Esophagus muscularis mucosa (tissue), 3 donors: ENCODE results near the gene MALAT1.

Experiments used
- POLR2AphosphoS5 ChIP-seq, 2 donors: sonication (generic); formaldehyde crosslinking; IDR thresholded peaks; one replicate each; pipeline ENCODE4 v1.6.1; 2017; ENCODE audit warnings: antibody characterized with exemption in 2 of 2
- TF ChIP-seq, protein P1 (sequence below), 3 experiments: fragments of 200-600 bp in 2 of 3; fragments of 450-650 bp in 1 of 3; sonication (generic) in 2 of 3; IDR thresholded peaks; one replicate each; pipeline ENCODE4 v1.5.1; 2017 to 2019; ENCODE audit warnings: antibody characterized with exemption in 3 of 3, mild to moderate bottlenecking in 2 of 3, moderate library complexity in 1 of 3

DNA sequence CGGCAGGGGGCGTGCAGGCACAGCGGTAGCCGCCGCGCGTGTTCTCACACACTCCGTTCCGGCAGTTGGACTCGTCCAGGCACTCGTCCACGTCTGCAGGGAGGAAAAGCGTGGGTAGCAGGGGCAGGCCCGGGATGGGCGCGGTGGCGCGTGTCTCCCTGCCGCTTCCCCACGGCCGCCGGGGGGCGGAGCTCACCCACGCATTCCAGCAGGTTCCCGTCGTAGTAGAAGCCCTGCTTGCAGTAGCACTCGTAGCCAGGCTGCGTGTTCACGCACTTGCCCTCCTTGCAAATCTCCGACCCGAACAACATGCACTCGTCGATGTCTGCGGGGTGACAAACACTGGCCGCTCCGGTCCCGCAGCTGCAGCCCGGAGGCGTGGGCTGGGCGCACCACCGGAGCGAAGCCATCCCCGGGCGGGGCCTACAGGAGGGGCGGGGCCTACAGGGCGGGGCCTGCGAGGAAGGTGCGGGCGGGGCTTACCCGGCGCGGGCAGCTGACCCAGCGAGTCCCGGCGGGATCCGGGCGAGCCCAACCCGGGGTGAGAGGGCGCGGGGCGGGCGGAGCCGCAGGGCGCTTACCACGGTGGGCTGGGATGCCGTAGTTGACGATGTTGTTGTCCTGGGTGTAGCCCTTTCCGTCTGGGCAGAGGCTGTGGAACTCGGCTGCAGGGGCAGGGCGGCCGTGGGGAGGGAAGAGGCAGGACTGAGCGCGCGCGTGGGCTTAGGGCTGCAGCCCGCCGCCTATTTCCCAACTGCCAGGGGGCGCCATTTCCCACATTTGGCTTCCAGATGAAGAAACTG, 41.6 kb downstream of the MALAT1 start:
- TF ChIP-seq, protein P1, sequence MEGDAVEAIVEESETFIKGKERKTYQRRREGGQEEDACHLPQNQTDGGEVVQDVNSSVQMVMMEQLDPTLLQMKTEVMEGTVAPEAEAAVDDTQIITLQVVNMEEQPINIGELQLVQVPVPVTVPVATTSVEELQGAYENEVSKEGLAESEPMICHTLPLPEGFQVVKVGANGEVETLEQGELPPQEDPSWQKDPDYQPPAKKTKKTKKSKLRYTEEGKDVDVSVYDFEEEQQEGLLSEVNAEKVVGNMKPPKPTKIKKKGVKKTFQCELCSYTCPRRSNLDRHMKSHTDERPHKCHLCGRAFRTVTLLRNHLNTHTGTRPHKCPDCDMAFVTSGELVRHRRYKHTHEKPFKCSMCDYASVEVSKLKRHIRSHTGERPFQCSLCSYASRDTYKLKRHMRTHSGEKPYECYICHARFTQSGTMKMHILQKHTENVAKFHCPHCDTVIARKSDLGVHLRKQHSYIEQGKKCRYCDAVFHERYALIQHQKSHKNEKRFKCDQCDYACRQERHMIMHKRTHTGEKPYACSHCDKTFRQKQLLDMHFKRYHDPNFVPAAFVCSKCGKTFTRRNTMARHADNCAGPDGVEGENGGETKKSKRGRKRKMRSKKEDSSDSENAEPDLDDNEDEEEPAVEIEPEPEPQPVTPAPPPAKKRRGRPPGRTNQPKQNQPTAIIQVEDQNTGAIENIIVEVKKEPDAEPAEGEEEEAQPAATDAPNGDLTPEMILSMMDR (IDR thresholded peaks at IDR 0.05), result peak; percentile 90 to 97 (median 92)
- TF ChIP-seq POLR2AphosphoS5 (IDR thresholded peaks at IDR 0.05), result peak; percentile 76
